Measurements from ENCODE around the gene PACSIN3.
A peak's percentile ranks its signal among the peaks of the same experiment; 100 is the strongest.

PACSIN3 gene

DNA sequence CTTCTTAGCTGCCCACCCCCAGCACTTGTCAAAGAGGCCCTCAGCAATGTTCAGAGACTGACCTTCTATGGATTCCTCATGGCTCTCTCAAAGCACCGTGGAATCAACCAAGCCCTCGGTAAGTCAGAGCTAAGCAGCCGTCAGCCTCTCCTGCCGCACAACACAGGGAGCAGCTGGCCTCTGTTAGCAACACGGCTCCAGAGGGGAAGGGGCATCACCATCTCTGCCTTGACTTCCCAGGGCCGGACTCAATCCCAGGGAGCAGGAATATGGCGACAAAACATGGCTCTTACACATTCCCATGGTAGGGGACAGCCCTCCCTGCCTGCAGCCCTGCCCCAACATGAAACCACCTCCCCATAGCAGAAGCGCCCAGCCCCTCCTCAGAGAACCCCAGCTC lies 28.4 kb downstream of the PACSIN3 start:
- Mint-ChIP-seq H3K27me3 (ENCODE audit: low read depth) (no peaks in the 10 kb centered on the region), H3K9me3 (no peaks in the 10 kb centered on the region), H3K4me3 (no peak overlapping the region), H3K27ac (no peak overlapping the region), H3K4me1 (peaks cover 28% of the 10 kb centered on the region), H3K36me3 (ENCODE audit: low read depth) (peaks cover 15% of the 10 kb centered on the region)
- TF ChIP-seq, protein P1, sequence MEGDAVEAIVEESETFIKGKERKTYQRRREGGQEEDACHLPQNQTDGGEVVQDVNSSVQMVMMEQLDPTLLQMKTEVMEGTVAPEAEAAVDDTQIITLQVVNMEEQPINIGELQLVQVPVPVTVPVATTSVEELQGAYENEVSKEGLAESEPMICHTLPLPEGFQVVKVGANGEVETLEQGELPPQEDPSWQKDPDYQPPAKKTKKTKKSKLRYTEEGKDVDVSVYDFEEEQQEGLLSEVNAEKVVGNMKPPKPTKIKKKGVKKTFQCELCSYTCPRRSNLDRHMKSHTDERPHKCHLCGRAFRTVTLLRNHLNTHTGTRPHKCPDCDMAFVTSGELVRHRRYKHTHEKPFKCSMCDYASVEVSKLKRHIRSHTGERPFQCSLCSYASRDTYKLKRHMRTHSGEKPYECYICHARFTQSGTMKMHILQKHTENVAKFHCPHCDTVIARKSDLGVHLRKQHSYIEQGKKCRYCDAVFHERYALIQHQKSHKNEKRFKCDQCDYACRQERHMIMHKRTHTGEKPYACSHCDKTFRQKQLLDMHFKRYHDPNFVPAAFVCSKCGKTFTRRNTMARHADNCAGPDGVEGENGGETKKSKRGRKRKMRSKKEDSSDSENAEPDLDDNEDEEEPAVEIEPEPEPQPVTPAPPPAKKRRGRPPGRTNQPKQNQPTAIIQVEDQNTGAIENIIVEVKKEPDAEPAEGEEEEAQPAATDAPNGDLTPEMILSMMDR (IDR thresholded peaks at IDR 0.05; ENCODE audit: unreplicated experiment in 3 of 3), result no peak

DNA sequence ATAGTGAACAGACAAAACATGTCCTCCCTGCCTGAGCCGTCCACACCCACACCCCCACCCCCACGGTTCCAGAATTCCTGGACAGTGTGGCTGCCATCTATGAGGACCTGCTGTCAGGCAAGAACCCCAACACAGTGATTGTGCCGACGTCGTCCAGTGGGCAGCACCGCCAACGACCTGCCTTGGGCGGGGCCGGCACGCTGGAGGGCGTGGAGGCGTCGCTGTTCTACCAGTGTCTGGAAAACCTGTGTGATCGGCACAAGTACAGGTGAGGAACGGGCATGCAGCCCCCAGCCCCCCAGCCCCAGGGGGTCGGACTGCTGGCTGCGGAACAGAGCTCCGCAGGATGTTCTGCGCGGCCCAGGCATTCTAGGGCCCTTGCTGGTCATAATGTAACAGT lies 29.3 kb downstream of the PACSIN3 start:
- no peaks in the 10 kb centered on the region for H3K27me3 Mint-ChIP-seq (ENCODE audit: low read depth)
- H3K4me1 Mint-ChIP-seq, result peaks cover 30% of the 10 kb centered on the region
- H3K36me3 Mint-ChIP-seq (ENCODE audit: low read depth), result peaks cover 15% of the 10 kb centered on the region
- TF ChIP-seq, protein P1 (IDR thresholded peaks at IDR 0.05; ENCODE audit: unreplicated experiment in 3 of 3), result no peak
- H3K27ac Mint-ChIP-seq, result no peak overlapping the region
- no peaks in the 10 kb centered on the region for H3K9me3 Mint-ChIP-seq
- H3K4me3 Mint-ChIP-seq, result no peak overlapping the region

DNA sequence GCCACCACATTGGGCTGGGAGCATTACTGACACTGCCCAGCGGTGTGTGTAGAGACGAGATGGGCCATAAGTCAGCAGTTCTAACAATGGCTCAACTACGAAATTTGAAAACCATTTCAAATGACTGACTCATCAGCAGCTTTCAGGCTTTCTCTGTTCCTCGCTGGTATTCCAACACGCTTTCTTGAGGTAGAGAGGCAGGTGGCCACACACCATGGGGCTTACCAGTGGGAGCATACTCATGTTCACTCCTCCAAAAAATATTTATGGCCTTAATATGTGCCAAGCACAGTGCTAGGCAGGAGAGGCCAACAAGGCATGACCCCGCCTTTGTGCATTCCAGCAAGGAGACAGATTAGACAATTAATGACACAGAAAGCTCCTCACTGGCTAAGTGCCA lies 29.9 kb downstream of the PACSIN3 start:
- H3K36me3 Mint-ChIP-seq (ENCODE audit: low read depth), result peaks cover 15% of the 10 kb centered on the region
- H3K27ac Mint-ChIP-seq, result no peak overlapping the region
- H3K27me3 Mint-ChIP-seq (ENCODE audit: low read depth), result no peaks in the 10 kb centered on the region
- peaks cover 28% of the 10 kb centered on the region for H3K4me1 Mint-ChIP-seq
- TF ChIP-seq, protein P1 (IDR thresholded peaks at IDR 0.05; ENCODE audit: unreplicated experiment in 3 of 3), result no peak
- no peaks in the 10 kb centered on the region for H3K9me3 Mint-ChIP-seq
- H3K4me3 Mint-ChIP-seq, result no peak overlapping the region

DNA sequence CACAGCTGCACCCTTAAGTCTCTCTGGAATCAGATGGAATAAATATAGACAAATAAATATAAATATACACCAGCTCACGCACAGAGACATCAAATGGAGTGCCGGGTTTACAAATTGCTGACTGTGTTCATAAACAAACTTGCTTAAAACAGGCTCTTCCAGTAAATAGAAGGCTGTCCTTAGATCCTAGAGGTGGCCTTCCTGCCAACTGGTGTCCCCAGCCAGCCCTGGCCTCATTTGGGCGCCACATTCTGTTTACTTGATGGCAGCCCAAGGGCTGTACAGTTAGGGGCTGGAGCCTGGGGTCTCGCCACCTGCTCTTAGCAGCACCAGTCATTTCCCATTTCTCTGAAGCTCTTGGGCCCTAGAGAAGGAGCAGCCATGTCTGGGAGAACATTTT lies 30.4 kb downstream of the PACSIN3 start:
- no peaks in the 10 kb centered on the region for H3K27me3 Mint-ChIP-seq (ENCODE audit: low read depth)
- H3K4me1 Mint-ChIP-seq, result peaks cover 28% of the 10 kb centered on the region
- H3K36me3 Mint-ChIP-seq (ENCODE audit: low read depth), result peaks cover 15% of the 10 kb centered on the region
- H3K9me3 Mint-ChIP-seq, result no peaks in the 10 kb centered on the region
- TF ChIP-seq, protein P1 (IDR thresholded peaks at IDR 0.05; ENCODE audit: unreplicated experiment in 3 of 3), result no peak
- no peak overlapping the region for H3K4me3 Mint-ChIP-seq
- no peak overlapping the region for H3K27ac Mint-ChIP-seq

DNA sequence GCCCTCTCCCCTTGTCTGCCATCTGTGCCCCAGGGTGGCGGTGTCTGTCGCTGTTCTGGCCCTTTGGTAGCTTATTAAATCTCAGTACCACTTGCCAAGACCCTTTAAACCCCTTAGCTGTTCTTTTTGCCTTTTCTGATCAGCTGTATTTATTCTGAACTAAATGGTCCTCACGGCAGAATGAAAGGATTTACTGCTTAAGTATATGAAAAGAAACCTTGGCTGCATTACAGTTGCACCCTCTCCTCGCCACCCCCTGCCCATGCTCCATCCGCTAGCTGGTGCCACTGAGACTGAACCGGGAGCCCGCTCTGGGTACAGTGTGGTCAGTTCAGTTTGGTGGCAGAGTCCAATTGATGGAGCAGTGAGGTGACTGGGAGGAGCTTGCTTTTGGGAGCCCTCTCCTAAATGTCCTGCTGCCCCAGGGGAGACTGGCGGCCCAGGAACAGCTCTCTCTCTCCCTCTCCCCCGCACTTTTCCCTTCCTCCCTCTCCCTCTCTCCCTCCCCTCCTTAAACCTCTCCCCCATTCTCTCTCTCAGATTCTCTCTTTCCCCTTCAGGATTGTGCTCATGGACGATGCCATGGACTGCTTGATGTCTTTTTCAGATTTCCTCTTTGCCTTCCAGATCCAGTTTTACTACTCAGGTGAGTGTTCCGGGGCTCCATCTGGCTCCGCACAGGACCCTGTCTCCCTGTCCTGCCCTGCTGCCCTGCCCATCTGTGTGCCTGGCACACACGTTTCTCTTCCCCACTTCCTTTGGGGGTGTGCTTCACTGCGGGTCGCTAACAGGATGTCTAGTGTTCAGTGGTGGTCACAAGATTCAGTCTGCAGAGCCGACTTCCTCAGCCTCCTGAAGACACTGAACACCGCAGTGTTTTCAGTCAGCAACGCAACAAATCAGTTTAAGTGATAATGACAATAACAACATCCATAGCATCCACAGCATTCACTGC lies 31.3 kb downstream of the PACSIN3 start:
- Mint-ChIP-seq H3K36me3 (ENCODE audit: low read depth) (peaks cover 23% of the 10 kb centered on the region), H3K27me3 (ENCODE audit: low read depth) (no peaks in the 10 kb centered on the region), H3K4me3 (no peak overlapping the region)

More for the DNA sequence above, 31.3 kb downstream of the PACSIN3 start:
- Mint-ChIP-seq H3K4me1 (peaks cover 34% of the 10 kb centered on the region), H3K27ac (peak overlapping the region in 1 of 3 experiments; percentile 17), H3K9me3 (no peaks in the 10 kb centered on the region)
- TF ChIP-seq, protein P1 (IDR thresholded peaks at IDR 0.05; ENCODE audit: unreplicated experiment in 3 of 3), result no peak

Data from nephron (organoid).